Measurements from ENCODE around the gene SLC7A5. TPM values are rescaled to one million over a fixed set of nuclear protein-coding genes. Genes with fewer than 3 reads are reported as not detected.
"Not testable (repeated sequence)": the region's sequence is repeated elsewhere in the genome, so short reads cannot be mapped to it uniquely, and the experiment has no call there.

Gene SLC7A5
- total RNA-seq, 1 donor from 2014 or later, result 40.4 TPM

DNA sequence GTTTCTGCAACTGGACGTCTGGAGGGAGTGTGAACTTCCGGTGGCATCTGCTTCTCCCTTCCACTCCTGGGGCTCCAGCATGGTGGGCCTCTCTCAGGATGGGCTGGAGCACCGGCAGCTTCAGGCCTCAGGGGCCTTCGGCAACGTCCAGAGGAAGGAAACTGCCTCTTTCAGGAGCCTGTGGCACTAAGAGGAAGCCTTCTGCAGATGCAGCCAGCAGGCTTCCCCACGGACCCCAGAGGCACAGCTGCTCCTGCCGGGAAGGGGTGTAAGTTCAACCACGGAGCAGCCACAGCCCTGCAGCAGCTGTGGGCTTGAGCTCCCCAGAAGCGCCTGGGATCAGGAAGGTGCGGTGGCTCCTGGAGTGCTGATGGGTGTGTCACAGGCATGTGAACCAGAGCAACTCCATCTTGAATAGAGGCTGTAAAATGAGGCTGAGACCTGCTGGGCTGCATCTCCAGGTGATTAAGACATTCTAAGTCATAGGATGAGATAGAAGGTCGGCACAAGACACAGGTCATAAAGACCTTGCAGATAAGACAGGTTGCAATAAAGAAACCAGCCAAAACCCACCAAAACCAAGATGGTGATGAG, 52.7 kb downstream of the SLC7A5 start:
- Mint-ChIP-seq H3K27me3 (no peaks in the 10 kb centered on the region), H3K4me3 (no peak overlapping the region)

DNA sequence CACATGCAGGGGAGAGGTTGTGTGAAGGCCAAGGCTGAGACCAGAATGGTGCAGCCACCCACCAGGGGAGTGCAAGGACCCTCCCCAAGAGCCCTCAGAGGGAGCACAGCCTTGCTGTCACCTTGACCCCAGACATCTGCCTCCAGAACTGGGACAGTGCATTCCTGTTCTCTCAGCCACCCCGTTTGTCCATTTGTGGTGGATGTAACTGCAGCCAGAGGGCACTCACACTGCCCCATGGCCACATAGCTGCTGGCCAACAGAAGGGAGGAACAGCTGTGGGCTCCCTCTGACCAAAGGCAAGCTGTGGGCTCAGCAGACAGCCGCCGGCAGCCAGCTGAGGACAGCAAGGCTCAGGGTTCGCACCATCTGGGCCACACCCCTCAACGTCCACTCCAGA, 53.7 kb downstream of the SLC7A5 start:
- Mint-ChIP-seq H3K4me1 (ENCODE audit: unreplicated experiment) (peaks cover 10% of the 10 kb centered on the region), H3K27ac (no peak overlapping the region), H3K27me3 (peaks cover 5% of the 10 kb centered on the region), H3K4me3 (no peak overlapping the region), H3K9me3 (no peaks in the 10 kb centered on the region), H3K36me3 (no peaks in the 10 kb centered on the region)
- TF ChIP-seq CTCF (conservative IDR thresholded peaks at IDR 0.05), result no peak
- DNase-seq (ENCODE audit: extremely low spot score, unreplicated experiment), result no peak

More for the DNA sequence above, 52.7 kb downstream of the SLC7A5 start:
- no peak for DNase-seq (ENCODE audit: extremely low spot score, unreplicated experiment)
- TF ChIP-seq CTCF (conservative IDR thresholded peaks at IDR 0.05), result no peak
- no peaks in the 10 kb centered on the region for H3K36me3 Mint-ChIP-seq
- no peak overlapping the region for H3K27ac Mint-ChIP-seq
- no peaks in the 10 kb centered on the region for H3K9me3 Mint-ChIP-seq
- H3K4me1 Mint-ChIP-seq (ENCODE audit: unreplicated experiment), result peaks cover 10% of the 10 kb centered on the region

DNA sequence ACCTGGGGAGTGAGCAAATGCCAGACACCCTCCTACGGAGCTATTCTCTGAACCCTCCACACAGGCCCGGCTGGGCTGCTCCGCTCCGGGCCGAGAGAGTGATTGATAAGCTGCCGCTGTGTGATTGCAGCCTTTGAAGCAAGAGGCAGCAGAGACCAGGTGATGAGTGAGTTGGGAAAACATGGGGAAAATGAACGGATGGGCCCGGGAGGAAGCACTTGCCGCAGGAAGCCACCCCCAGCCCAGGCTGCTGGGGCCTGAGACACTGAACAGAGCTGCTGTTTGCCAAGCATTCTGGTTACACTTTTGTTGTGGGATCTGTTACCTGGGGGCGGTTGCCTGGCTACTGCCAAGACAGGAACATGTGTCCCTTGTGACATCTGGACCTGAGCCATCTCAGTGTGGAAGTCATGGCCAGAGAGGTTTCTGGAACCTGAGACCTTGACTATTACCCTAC, 57.1 kb downstream of the SLC7A5 start:
- no peak overlapping the region for H3K4me3 Mint-ChIP-seq
- peaks cover 5% of the 10 kb centered on the region for H3K27me3 Mint-ChIP-seq
- DNase-seq (ENCODE audit: extremely low spot score, unreplicated experiment), result no peak
- H3K9me3 Mint-ChIP-seq, result no peaks in the 10 kb centered on the region
- peak overlapping the region; percentile 3 for H3K27ac Mint-ChIP-seq
- no peak for TF ChIP-seq CTCF (conservative IDR thresholded peaks at IDR 0.05)
- H3K4me1 Mint-ChIP-seq (ENCODE audit: unreplicated experiment), result peaks cover 9% of the 10 kb centered on the region
- no peaks in the 10 kb centered on the region for H3K36me3 Mint-ChIP-seq

DNA sequence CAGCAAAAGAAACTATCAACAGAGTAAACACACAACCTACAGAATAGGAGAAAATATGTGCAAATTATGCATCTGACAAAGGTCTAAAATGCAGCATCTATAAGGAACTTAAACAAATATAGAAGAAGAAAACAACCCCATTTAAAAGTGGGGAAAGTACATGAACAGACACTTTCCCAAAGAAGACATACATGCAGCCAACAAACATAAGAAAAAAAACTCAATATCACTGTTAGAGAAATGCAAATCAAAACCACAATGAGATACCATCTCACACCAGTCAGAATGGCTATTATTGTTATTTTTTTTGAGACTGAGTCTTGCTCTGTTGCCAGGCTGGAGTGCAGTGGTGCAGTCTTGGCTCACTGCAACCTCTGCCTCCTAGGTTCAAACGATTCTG, 57.9 kb downstream of the SLC7A5 start:
- H3K36me3 Mint-ChIP-seq; H3K9me3 Mint-ChIP-seq; H3K4me3 Mint-ChIP-seq; H3K27ac Mint-ChIP-seq; DNase-seq (ENCODE audit: extremely low spot score, unreplicated experiment); H3K27me3 Mint-ChIP-seq: not testable (repeated sequence)
- peaks cover 14% of the 10 kb centered on the region for H3K4me1 Mint-ChIP-seq (ENCODE audit: unreplicated experiment)

GRCh38 chr16:87809150-87809902, 60.0 kb downstream of the SLC7A5 start:
- Mint-ChIP-seq H3K27me3 (peaks cover 8% of the 10 kb centered on the region), H3K27ac (peak overlapping the region; percentile 61), H3K4me1 (ENCODE audit: unreplicated experiment) (peaks cover 18% of the 10 kb centered on the region), H3K9me3 (no peaks in the 10 kb centered on the region), H3K36me3 (no peaks in the 10 kb centered on the region), H3K4me3 (no peak overlapping the region)
- TF ChIP-seq CTCF (conservative IDR thresholded peaks at IDR 0.05), result no peak
- no peak for DNase-seq (ENCODE audit: extremely low spot score, unreplicated experiment)

DNA sequence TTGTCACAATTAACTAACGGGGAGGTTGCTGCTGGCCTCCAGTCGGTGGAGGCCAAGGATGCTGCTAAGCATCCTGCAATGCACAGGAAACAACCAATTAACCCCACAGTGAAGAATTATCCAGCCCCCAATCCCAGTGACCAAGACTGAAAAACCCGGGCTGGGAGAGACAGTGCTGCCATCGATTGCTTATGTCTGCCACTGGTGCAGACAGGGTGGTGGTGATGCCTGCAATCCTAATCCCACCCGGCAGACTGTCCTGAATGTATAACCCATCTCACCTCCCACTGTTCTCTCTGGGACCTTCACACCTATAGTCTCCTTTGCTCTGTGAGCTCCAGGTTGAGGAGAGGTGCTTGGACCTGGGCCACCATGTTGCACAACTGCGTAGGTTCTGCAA, 61.2 kb downstream of the SLC7A5 start:
- no peak for TF ChIP-seq CTCF (conservative IDR thresholded peaks at IDR 0.05)
- DNase-seq (ENCODE audit: extremely low spot score, unreplicated experiment), result no peak
- H3K4me1 Mint-ChIP-seq (ENCODE audit: unreplicated experiment), result peaks cover 18% of the 10 kb centered on the region
- H3K36me3 Mint-ChIP-seq, result no peaks in the 10 kb centered on the region
- no peak overlapping the region for H3K4me3 Mint-ChIP-seq
- H3K27me3 Mint-ChIP-seq, result peaks cover 8% of the 10 kb centered on the region
- no peak overlapping the region for H3K27ac Mint-ChIP-seq
- no peaks in the 10 kb centered on the region for H3K9me3 Mint-ChIP-seq
